Nephron (organoid): ENCODE results near the gene ZNF14.

ENCODE experiments used
- H3K27ac Mint-ChIP-seq, 3 experiments: 2 replicates each; pipeline ENCODE4 v1.8.0; 2020; ENCODE audit warnings: mixed read lengths in 3 of 3, mild to moderate bottlenecking in 2 of 3, moderate library complexity in 1 of 3
- H3K27me3 Mint-ChIP-seq: 2 replicates; pipeline ENCODE4 v1.8.0; 2021; ENCODE audit warnings: low read depth, mild to moderate bottlenecking, moderate library complexity, mixed read lengths
- H3K36me3 Mint-ChIP-seq: 2 replicates; pipeline ENCODE4 v1.8.0; 2020; ENCODE audit warnings: low read depth, mixed read lengths
- H3K4me1 Mint-ChIP-seq: 2 replicates; pipeline ENCODE4 v1.8.0; 2020; ENCODE audit warnings: mixed read lengths
- H3K4me3 Mint-ChIP-seq, 3 experiments: 2 replicates each; pipeline ENCODE4 v1.8.0; 2020; ENCODE audit warnings: mild to moderate bottlenecking in 3 of 3, mixed read lengths in 3 of 3, moderate library complexity in 2 of 3
- H3K9me3 Mint-ChIP-seq: 2 replicates; pipeline ENCODE4 v1.8.0; 2020; ENCODE audit warnings: mixed read lengths
- TF ChIP-seq, protein P1 (sequence below), 3 experiments: fragments of 200-600 bp; sonication (generic); IDR thresholded peaks; one replicate each; pipeline ENCODE4 v1.5.0; 2021; ENCODE audit warnings: antibody characterized with exemption in 3 of 3; ENCODE audit not compliant: unreplicated experiment in 3 of 3

The ZNF14 gene

GRCh38 chr19:19742773-19743172 lies 9.9 kb upstream of the ZNF14 start:
- no peaks in the 10 kb centered on the region for H3K27me3 Mint-ChIP-seq
- H3K4me3 Mint-ChIP-seq: no peak overlapping the region
- TF ChIP-seq, protein P1, sequence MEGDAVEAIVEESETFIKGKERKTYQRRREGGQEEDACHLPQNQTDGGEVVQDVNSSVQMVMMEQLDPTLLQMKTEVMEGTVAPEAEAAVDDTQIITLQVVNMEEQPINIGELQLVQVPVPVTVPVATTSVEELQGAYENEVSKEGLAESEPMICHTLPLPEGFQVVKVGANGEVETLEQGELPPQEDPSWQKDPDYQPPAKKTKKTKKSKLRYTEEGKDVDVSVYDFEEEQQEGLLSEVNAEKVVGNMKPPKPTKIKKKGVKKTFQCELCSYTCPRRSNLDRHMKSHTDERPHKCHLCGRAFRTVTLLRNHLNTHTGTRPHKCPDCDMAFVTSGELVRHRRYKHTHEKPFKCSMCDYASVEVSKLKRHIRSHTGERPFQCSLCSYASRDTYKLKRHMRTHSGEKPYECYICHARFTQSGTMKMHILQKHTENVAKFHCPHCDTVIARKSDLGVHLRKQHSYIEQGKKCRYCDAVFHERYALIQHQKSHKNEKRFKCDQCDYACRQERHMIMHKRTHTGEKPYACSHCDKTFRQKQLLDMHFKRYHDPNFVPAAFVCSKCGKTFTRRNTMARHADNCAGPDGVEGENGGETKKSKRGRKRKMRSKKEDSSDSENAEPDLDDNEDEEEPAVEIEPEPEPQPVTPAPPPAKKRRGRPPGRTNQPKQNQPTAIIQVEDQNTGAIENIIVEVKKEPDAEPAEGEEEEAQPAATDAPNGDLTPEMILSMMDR (IDR thresholded peaks at IDR 0.05; ENCODE audit: unreplicated experiment in 3 of 3): no peak
- H3K27ac Mint-ChIP-seq: no peak overlapping the region
- H3K36me3 Mint-ChIP-seq: no peaks in the 10 kb centered on the region
- no peaks in the 10 kb centered on the region for H3K4me1 Mint-ChIP-seq
- H3K9me3 Mint-ChIP-seq: peaks cover 15% of the 10 kb centered on the region

DNA sequence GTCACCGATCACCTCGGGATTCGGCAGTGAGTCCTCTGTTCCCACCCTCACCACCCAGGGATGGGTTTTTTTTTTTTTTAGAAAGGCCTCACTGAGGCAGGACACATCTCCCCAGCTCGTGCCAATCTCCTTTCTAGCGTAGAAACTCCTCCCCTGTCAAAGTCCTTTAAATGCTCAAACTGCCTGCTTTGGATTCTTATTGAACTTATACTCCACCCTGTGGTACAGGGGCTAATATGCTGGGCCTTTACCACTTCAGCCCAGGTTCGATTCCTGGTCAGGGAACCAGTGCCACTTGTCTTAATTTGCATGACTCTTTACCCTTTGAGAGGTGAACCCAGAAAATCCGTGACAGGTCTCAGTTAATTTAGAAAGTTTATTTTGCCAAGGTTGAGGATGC lies 8.3 kb upstream of the ZNF14 start:
- Mint-ChIP-seq H3K4me1 (no peaks in the 10 kb centered on the region), H3K4me3 (no peak overlapping the region), H3K9me3 (peaks cover 15% of the 10 kb centered on the region), H3K36me3 (no peaks in the 10 kb centered on the region), H3K27ac (no peak overlapping the region), H3K27me3 (no peaks in the 10 kb centered on the region)
- TF ChIP-seq, protein P1 (IDR thresholded peaks at IDR 0.05; ENCODE audit: unreplicated experiment in 3 of 3): no peak

GRCh38 chr19:19740755-19741154 lies 7.8 kb upstream of the ZNF14 start:
- TF ChIP-seq, protein P1 (IDR thresholded peaks at IDR 0.05; ENCODE audit: unreplicated experiment in 3 of 3): no peak
- H3K27ac Mint-ChIP-seq: no peak overlapping the region
- no peak overlapping the region for H3K4me3 Mint-ChIP-seq
- no peaks in the 10 kb centered on the region for H3K27me3 Mint-ChIP-seq
- H3K9me3 Mint-ChIP-seq: peaks cover 15% of the 10 kb centered on the region
- H3K4me1 Mint-ChIP-seq: no peaks in the 10 kb centered on the region
- no peaks in the 10 kb centered on the region for H3K36me3 Mint-ChIP-seq

DNA sequence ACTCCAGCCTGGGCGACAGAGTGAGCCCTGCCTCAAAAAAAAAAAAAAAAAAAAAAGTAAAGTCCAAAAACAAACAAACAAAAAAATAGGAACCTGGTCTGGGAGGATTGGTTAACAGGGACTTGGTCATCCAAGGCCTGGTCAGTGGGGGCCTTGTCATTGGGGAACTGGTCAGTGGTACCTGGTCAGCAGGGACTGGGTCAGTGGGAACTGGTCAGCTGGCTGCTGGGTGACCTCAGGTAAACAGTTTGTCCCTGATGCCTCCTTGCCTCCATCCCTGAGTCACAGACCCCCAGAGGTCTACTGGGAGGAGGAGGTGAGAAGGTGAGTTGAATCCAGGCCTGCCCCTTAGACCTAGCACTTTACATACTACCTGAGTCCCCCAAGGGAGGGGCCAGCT lies 5.7 kb upstream of the ZNF14 start:
- Mint-ChIP-seq H3K9me3 (peaks cover 11% of the 10 kb centered on the region), H3K4me3 (no peak overlapping the region), H3K4me1 (no peaks in the 10 kb centered on the region), H3K27me3 (no peaks in the 10 kb centered on the region), H3K27ac (no peak overlapping the region), H3K36me3 (no peaks in the 10 kb centered on the region)
- TF ChIP-seq, protein P1 (IDR thresholded peaks at IDR 0.05; ENCODE audit: unreplicated experiment in 3 of 3): no peak

GRCh38 chr19:19737559-19738332 lies 4.8 kb upstream of the ZNF14 start:
- TF ChIP-seq, protein P1 (IDR thresholded peaks at IDR 0.05; ENCODE audit: unreplicated experiment in 3 of 3): no peak
- H3K27ac Mint-ChIP-seq: no peak overlapping the region
- no peaks in the 10 kb centered on the region for H3K4me1 Mint-ChIP-seq
- H3K36me3 Mint-ChIP-seq: peaks cover 7% of the 10 kb centered on the region
- peaks cover 15% of the 10 kb centered on the region for H3K9me3 Mint-ChIP-seq
- no peak overlapping the region for H3K4me3 Mint-ChIP-seq
- peaks cover 5% of the 10 kb centered on the region for H3K27me3 Mint-ChIP-seq

- peaks cover 65% of the 10 kb centered on the region for H3K36me3 Mint-ChIP-seq
- H3K27ac Mint-ChIP-seq: no peak overlapping the region
- peaks cover 57% of the 10 kb centered on the region for H3K9me3 Mint-ChIP-seq
- TF ChIP-seq, protein P1 (IDR thresholded peaks at IDR 0.05; ENCODE audit: unreplicated experiment in 3 of 3): no peak
- H3K4me1 Mint-ChIP-seq: no peaks in the 10 kb centered on the region
- H3K4me3 Mint-ChIP-seq: no peak overlapping the region
- H3K27me3 Mint-ChIP-seq: peaks cover 5% of the 10 kb centered on the region
Measured at GRCh38 chr19:19721896-19722295, 11.0 kb downstream of the ZNF14 start.
